Measurements from ENCODE around the gene EFEMP1.

DNA sequence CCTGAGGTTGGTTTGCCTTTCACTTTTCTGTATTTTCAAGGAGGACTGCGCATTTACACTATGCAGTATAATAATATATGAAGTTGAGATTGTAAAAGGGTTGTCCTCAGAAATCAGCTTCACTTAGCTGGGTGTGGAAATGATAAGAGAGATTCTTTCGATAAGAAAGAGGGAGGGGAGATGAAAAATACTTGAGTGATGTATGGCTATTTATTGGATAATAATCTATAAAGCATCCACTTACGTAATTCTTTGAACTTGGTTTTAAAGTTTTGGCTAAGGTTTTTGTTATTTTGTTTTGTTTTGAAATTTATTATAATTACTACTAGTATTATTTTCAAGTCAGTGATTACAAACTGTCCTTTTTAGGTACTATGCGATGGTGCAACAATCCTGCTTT lies 40.6 kb downstream of the EFEMP1 start:
- TF ChIP-seq, protein P1, sequence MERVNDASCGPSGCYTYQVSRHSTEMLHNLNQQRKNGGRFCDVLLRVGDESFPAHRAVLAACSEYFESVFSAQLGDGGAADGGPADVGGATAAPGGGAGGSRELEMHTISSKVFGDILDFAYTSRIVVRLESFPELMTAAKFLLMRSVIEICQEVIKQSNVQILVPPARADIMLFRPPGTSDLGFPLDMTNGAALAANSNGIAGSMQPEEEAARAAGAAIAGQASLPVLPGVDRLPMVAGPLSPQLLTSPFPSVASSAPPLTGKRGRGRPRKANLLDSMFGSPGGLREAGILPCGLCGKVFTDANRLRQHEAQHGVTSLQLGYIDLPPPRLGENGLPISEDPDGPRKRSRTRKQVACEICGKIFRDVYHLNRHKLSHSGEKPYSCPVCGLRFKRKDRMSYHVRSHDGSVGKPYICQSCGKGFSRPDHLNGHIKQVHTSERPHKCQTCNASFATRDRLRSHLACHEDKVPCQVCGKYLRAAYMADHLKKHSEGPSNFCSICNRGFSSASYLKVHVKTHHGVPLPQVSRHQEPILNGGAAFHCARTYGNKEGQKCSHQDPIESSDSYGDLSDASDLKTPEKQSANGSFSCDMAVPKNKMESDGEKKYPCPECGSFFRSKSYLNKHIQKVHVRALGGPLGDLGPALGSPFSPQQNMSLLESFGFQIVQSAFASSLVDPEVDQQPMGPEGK (CRISPR knock-in tag; IDR thresholded peaks at IDR 0.05): no peak
- TF ChIP-seq, protein P2, sequence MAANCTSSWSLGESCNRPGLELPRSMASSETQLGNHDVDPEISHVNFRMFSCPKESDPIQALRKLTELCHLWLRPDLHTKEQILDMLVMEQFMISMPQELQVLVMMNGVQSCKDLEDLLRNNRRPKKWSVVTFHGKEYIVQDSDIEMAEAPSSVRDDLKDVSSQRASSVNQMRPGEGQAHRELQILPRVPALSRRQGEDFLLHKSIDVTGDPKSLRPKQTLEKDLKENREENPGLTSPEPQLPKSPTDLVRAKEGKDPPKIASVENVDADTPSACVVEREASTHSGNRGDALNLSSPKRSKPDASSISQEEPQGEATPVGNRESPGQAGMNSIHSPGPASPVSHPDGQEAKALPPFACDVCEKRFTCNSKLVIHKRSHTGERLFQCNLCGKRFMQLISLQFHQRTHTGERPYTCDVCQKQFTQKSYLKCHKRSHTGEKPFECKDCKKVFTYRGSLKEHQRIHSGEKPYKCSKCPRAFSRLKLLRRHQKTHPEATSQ (CRISPR knock-in tag; IDR thresholded peaks at IDR 0.05; ENCODE audit: borderline replicate concordance): no peak
- no peak for TF ChIP-seq ZNF160 (CRISPR knock-in tag; IDR thresholded peaks at IDR 0.05)
- TF ChIP-seq, protein P3, sequence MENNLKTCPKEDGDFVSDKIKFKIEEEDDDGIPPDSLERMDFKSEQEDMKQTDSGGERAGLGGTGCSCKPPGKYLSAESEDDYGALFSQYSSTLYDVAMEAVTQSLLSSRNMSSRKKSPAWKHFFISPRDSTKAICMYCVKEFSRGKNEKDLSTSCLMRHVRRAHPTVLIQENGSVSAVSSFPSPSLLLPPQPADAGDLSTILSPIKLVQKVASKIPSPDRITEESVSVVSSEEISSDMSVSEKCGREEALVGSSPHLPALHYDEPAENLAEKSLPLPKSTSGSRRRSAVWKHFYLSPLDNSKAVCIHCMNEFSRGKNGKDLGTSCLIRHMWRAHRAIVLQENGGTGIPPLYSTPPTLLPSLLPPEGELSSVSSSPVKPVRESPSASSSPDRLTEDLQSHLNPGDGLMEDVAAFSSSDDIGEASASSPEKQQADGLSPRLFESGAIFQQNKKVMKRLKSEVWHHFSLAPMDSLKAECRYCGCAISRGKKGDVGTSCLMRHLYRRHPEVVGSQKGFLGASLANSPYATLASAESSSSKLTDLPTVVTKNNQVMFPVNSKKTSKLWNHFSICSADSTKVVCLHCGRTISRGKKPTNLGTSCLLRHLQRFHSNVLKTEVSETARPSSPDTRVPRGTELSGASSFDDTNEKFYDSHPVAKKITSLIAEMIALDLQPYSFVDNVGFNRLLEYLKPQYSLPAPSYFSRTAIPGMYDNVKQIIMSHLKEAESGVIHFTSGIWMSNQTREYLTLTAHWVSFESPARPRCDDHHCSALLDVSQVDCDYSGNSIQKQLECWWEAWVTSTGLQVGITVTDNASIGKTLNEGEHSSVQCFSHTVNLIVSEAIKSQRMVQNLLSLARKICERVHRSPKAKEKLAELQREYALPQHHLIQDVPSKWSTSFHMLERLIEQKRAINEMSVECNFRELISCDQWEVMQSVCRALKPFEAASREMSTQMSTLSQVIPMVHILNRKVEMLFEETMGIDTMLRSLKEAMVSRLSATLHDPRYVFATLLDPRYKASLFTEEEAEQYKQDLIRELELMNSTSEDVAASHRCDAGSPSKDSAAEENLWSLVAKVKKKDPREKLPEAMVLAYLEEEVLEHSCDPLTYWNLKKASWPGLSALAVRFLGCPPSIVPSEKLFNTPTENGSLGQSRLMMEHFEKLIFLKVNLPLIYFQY (CRISPR knock-in tag; IDR thresholded peaks at IDR 0.05; ENCODE audit: borderline replicate concordance): no peak
- TF ChIP-seq, protein P4, sequence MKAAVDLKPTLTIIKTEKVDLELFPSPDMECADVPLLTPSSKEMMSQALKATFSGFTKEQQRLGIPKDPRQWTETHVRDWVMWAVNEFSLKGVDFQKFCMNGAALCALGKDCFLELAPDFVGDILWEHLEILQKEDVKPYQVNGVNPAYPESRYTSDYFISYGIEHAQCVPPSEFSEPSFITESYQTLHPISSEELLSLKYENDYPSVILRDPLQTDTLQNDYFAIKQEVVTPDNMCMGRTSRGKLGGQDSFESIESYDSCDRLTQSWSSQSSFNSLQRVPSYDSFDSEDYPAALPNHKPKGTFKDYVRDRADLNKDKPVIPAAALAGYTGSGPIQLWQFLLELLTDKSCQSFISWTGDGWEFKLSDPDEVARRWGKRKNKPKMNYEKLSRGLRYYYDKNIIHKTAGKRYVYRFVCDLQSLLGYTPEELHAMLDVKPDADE (CRISPR knock-in tag; IDR thresholded peaks at IDR 0.05): no peak
- TF ChIP-seq, protein P5, sequence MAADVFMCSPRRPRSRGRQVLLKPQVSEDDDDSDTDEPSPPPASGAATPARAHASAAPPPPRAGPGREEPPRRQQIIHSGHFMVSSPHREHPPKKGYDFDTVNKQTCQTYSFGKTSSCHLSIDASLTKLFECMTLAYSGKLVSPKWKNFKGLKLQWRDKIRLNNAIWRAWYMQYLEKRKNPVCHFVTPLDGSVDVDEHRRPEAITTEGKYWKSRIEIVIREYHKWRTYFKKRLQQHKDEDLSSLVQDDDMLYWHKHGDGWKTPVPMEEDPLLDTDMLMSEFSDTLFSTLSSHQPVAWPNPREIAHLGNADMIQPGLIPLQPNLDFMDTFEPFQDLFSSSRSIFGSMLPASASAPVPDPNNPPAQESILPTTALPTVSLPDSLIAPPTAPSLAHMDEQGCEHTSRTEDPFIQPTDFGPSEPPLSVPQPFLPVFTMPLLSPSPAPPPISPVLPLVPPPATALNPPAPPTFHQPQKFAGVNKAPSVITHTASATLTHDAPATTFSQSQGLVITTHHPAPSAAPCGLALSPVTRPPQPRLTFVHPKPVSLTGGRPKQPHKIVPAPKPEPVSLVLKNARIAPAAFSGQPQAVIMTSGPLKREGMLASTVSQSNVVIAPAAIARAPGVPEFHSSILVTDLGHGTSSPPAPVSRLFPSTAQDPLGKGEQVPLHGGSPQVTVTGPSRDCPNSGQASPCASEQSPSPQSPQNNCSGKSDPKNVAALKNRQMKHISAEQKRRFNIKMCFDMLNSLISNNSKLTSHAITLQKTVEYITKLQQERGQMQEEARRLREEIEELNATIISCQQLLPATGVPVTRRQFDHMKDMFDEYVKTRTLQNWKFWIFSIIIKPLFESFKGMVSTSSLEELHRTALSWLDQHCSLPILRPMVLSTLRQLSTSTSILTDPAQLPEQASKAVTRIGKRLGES (CRISPR knock-in tag; IDR thresholded peaks at IDR 0.05; ENCODE audit: borderline replicate concordance): no peak
- no peak for TF ChIP-seq ZNF766 (CRISPR knock-in tag; IDR thresholded peaks at IDR 0.05; ENCODE audit: borderline replicate concordance)
- TF ChIP-seq TCF7L2 (IDR thresholded peaks at IDR 0.05; ENCODE audit: low read depth, low read length): no peak
- no peak for TF ChIP-seq ZNF253 (CRISPR knock-in tag; IDR thresholded peaks at IDR 0.05; ENCODE audit: borderline replicate concordance)
- TF ChIP-seq, protein P6, sequence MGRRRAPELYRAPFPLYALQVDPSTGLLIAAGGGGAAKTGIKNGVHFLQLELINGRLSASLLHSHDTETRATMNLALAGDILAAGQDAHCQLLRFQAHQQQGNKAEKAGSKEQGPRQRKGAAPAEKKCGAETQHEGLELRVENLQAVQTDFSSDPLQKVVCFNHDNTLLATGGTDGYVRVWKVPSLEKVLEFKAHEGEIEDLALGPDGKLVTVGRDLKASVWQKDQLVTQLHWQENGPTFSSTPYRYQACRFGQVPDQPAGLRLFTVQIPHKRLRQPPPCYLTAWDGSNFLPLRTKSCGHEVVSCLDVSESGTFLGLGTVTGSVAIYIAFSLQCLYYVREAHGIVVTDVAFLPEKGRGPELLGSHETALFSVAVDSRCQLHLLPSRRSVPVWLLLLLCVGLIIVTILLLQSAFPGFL (CRISPR knock-in tag; IDR thresholded peaks at IDR 0.05): no peak
- TF ChIP-seq ZNF792 (CRISPR knock-in tag; IDR thresholded peaks at IDR 0.05): no peak
- no peak for TF ChIP-seq FOXJ3 (CRISPR knock-in tag; IDR thresholded peaks at IDR 0.05; ENCODE audit: borderline replicate concordance)
- TF ChIP-seq, protein P7, sequence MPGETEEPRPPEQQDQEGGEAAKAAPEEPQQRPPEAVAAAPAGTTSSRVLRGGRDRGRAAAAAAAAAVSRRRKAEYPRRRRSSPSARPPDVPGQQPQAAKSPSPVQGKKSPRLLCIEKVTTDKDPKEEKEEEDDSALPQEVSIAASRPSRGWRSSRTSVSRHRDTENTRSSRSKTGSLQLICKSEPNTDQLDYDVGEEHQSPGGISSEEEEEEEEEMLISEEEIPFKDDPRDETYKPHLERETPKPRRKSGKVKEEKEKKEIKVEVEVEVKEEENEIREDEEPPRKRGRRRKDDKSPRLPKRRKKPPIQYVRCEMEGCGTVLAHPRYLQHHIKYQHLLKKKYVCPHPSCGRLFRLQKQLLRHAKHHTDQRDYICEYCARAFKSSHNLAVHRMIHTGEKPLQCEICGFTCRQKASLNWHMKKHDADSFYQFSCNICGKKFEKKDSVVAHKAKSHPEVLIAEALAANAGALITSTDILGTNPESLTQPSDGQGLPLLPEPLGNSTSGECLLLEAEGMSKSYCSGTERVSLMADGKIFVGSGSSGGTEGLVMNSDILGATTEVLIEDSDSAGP (CRISPR knock-in tag; IDR thresholded peaks at IDR 0.05; ENCODE audit: borderline replicate concordance): no peak
- TF ChIP-seq MYNN (CRISPR knock-in tag; IDR thresholded peaks at IDR 0.05; ENCODE audit: low read depth): no peak
